Caco-2 (cell line): Measurements from ENCODE around the gene DENND2D. TPM values are rescaled to one million over a fixed set of nuclear protein-coding genes. Genes with fewer than 3 reads are reported as not detected.

Source experiments
- BruUV-seq: library from RNA; stranded (reverse); fragments of 400-500 nt; replicated peaks from 2 replicates; lab custom pipeline; 2021; lab: Mats Ljungman, UMichigan
- CTCF ChIA-PET: fragments of 300-600 bp; sonication (Branson Sonifier 250); formaldehyde crosslinking; loops from one replicate; lab custom pipeline; 2022; ENCODE audit warnings: antibody characterized with exemption; lab: Charles Lee
- POLR2A ChIA-PET: fragments of 300-600 bp; sonication (Branson Sonifier 250); formaldehyde crosslinking; loops from one replicate; lab custom pipeline; 2022; ENCODE audit warnings: antibody characterized with exemption; lab: Charles Lee
- DNase-seq, 2 experiments: peaks; one replicate each; pipeline versions ENCODE4 v3.0.0 to v3.0.0-alpha.2; 2020 to 2022
- H3K27me3 ChIP-seq: replicated peaks from 2 replicates; pipeline ENCODE4 v1.6.0; 2011; ENCODE audit warnings: low read length; ENCODE audit not compliant: control insufficient read depth, insufficient read depth
- H3K36me3 ChIP-seq: 2 replicates; pipeline ENCODE4 v1.5.1; 2011; ENCODE audit warnings: low read length; ENCODE audit not compliant: control insufficient read depth, insufficient read depth
- H3K4me1 ChIP-seq: fragments of 250-450 bp; sonication (Bioruptor Pico); 2 replicates; pipeline ENCODE4 v1.5.1; 2020; ENCODE audit warnings: mild to moderate bottlenecking
- H3K4me3 ChIP-seq: 2 replicates; pipeline ENCODE4 v1.5.1; 2011; ENCODE audit warnings: low read depth, mild to moderate bottlenecking, control low read depth, low read length
- H3K9me3 ChIP-seq: fragments of 250-450 bp; sonication (Bioruptor Pico); 2 replicates; pipeline ENCODE4 v1.5.1; 2020; ENCODE audit warnings: mild to moderate bottlenecking, moderate library complexity
- H3K27ac Mint-ChIP-seq: one replicate; pipeline ENCODE4 v1.8.0; 2022; ENCODE audit warnings: mixed read lengths; ENCODE audit not compliant: unreplicated experiment
- H3K27me3 Mint-ChIP-seq: one replicate; pipeline ENCODE4 v1.8.0; 2022; ENCODE audit warnings: mixed read lengths; ENCODE audit not compliant: insufficient read depth, unreplicated experiment
- H3K36me3 Mint-ChIP-seq: one replicate; pipeline ENCODE4 v1.8.0; 2022; ENCODE audit warnings: mild to moderate bottlenecking, mixed read lengths; ENCODE audit not compliant: insufficient read depth, unreplicated experiment
- H3K4me1 Mint-ChIP-seq: one replicate; pipeline ENCODE4 v1.8.0; 2022; ENCODE audit warnings: low read depth, mixed read lengths; ENCODE audit not compliant: unreplicated experiment
- H3K4me3 Mint-ChIP-seq: one replicate; pipeline ENCODE4 v1.8.0; 2022; ENCODE audit warnings: mild to moderate bottlenecking, moderate library complexity, mixed read lengths; ENCODE audit not compliant: unreplicated experiment
- H3K9me3 Mint-ChIP-seq: one replicate; pipeline ENCODE4 v1.8.0; 2022; ENCODE audit warnings: mixed read lengths; ENCODE audit not compliant: unreplicated experiment
- CTCF ChIP-seq, 2 experiments: fragments of 200-600 bp in 1 of 2; IDR thresholded peaks; 1 replicate in 1 of 2; 2 replicates in 1 of 2; pipeline versions ENCODE4 v1.5.1 to v1.8.0; 2011 to 2022; ENCODE audit warnings: antibody characterized with exemption in 1 of 2, control low read depth in 1 of 2, inconsistent platforms in 1 of 2, low read depth in 1 of 2, low read length in 1 of 2, mild to moderate bottlenecking in 1 of 2, moderate library complexity in 1 of 2; ENCODE audit not compliant: insufficient read depth in 1 of 2, severe bottlenecking in 1 of 2, unreplicated experiment in 1 of 2
- intact Hi-C: fragments of 100-400 bp; cut with micrococcal nuclease; formaldehyde crosslinking; loops from one replicate; pipeline ENCODE4 v1.10.0; 2022; ENCODE audit not compliant: unreplicated experiment
- total RNA-seq: library from RNA; stranded (reverse); gene quantifications from 2 replicates; pipeline ENCODE4 v1.2.3, GENCODE V29; 2022

The DENND2D gene
- total RNA-seq, 1 experiment from 2014 or later: 20.4 TPM

- Histone ChIP-seq H3K9me3 (no peaks in the 10 kb centered on the region), H3K4me3 (no peak overlapping the region), H3K36me3 (no peaks in the 10 kb centered on the region; the same call in 1 of the 2 replicates), H3K27me3 (no peaks in the 10 kb centered on the region), H3K4me1 (no peaks in the 10 kb centered on the region)
- ChIA-PET POLR2A (no interaction called here), CTCF (no interaction called here)
- Mint-ChIP-seq H3K27me3 (no peaks in the 10 kb centered on the region), H3K4me1 (peaks cover 6% of the 10 kb centered on the region), H3K36me3 (peaks cover 28% of the 10 kb centered on the region), H3K9me3 (no peaks in the 10 kb centered on the region), H3K27ac (no peak overlapping the region), H3K4me3 (no peak overlapping the region)
- BruUV-seq: no TSS peak
- TF ChIP-seq CTCF (IDR thresholded peaks at IDR 0.05; ENCODE audit: insufficient read depth in 1 of 2, low read depth in 1 of 2, low read length in 1 of 2, severe bottlenecking in 1 of 2, unreplicated experiment in 1 of 2): no peak
- intact Hi-C loops: loop anchor here (10.0 kb wide), 1 partner anchor 104 kb away; no protein-coding TSS in a partner anchor
- no peak for DNase-seq
Observed at GRCh38 chr1:111148376-111148881, 52.0 kb downstream of the DENND2D start.

- H3K27me3 Mint-ChIP-seq: no peaks in the 10 kb centered on the region
- Histone ChIP-seq H3K36me3 (no peaks in the 10 kb centered on the region; the same call in 1 of the 2 replicates), H3K4me3 (no peak overlapping the region), H3K4me1 (no peaks in the 10 kb centered on the region), H3K27me3 (no peaks in the 10 kb centered on the region), H3K9me3 (no peaks in the 10 kb centered on the region)
- H3K9me3 Mint-ChIP-seq: no peaks in the 10 kb centered on the region
- no peak overlapping the region for H3K4me3 Mint-ChIP-seq
- peaks cover 24% of the 10 kb centered on the region for H3K36me3 Mint-ChIP-seq
- TF ChIP-seq CTCF (IDR thresholded peaks at IDR 0.05; ENCODE audit: insufficient read depth in 1 of 2, low read depth in 1 of 2, low read length in 1 of 2, severe bottlenecking in 1 of 2, unreplicated experiment in 1 of 2): no peak
- no peak overlapping the region for H3K27ac Mint-ChIP-seq
- peaks cover 11% of the 10 kb centered on the region for H3K4me1 Mint-ChIP-seq
- intact Hi-C loops: loop anchor here (10.0 kb wide), 1 partner anchor 103 kb away; no protein-coding TSS in a partner anchor
- DNase-seq: no peak
- no TSS peak for BruUV-seq
- ChIA-PET CTCF (no interaction called here), POLR2A (no interaction called here)
Observed at GRCh38 chr1:111147948-111148347, 52.5 kb downstream of the DENND2D start.

- Mint-ChIP-seq H3K9me3 (no peaks in the 10 kb centered on the region), H3K4me1 (peaks cover 24% of the 10 kb centered on the region), H3K4me3 (no peak overlapping the region), H3K36me3 (peaks cover 14% of the 10 kb centered on the region), H3K27me3 (no peaks in the 10 kb centered on the region), H3K27ac (no peak overlapping the region)
- Histone ChIP-seq H3K4me3 (no peak overlapping the region), H3K9me3 (no peaks in the 10 kb centered on the region), H3K4me1 (peaks cover 12% of the 10 kb centered on the region; the same call in 1 of the 2 replicates), H3K36me3 (no peaks in the 10 kb centered on the region; the same call in 1 of the 2 replicates), H3K27me3 (no peaks in the 10 kb centered on the region)
- intact Hi-C loops: loop anchor here (10.0 kb wide), 1 partner anchor 101 kb away; no protein-coding TSS in a partner anchor
- TF ChIP-seq CTCF (IDR thresholded peaks at IDR 0.05; ENCODE audit: insufficient read depth in 1 of 2, low read depth in 1 of 2, low read length in 1 of 2, severe bottlenecking in 1 of 2, unreplicated experiment in 1 of 2): no peak
- DNase-seq: no peak
- POLR2A ChIA-PET: no interaction called here
- CTCF ChIA-PET: no interaction called here
- no TSS peak for BruUV-seq
Observed at GRCh38 chr1:111145963-111146768, 54.3 kb downstream of the DENND2D start.
